Measurements from ENCODE around the gene C10orf95.
"Not testable (repeated sequence)": the region's sequence is repeated elsewhere in the genome, so short reads cannot be mapped to it uniquely, and the experiment has no call there.

Gene C10orf95, protein sequence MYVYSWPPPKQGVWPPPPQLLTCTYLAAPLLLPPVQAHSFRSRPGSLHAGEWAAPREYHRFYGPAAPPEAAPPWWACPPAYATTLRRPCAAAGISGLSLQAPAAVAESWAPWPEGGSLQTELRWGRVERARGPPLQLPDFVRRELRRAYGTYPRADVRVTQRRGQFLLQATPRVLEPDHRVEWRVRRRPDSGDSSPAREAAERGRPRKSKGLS

DNA sequence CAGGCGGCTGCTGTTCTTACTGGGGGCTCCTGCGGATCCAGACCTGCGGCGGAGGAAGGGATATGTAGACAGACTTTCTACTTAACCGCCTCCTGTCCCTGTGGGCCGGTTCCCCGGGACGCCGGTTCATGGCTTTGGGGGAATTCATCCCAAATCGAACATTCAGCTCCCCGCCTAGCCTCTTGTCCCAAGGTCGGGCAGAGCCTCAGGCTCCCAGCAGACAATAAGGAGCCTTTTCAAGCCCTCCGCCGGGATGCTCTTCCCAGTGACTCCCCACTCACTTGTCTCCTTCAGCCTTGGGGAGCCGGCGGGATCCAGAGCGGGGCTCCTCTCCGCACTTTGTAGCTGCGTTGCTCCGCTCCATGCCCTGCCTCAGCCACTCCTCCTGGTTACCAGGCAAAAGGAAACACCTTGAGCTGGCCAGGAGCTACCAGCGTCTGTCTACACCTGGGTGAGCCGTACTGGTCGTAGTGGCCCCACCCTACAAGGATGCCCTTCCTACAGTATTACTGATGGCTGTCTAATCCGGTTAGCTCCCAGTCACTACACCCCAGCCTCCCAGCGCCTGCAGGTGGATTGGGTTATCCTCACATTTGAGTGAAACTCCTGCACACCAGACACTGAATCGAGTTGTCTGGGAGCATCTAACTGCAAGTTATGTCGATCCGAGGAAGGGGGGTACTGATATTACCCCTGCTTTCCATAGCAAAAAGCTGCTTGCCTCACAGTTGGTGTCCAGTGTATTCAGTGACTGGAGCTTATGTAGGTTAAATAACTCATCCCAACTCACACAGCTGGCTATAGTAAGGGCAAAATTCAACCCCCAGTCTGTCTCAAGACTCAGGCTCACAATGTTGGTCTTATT is at the start of gene C10orf95:
Gene C10orf95, minus strand, starts transcription at position 439 of the 865 bp plus-strand sequence. CDS start 450 bp downstream, outside the sequence.
- no peak for DNase-seq (ENCODE audit: low read depth)
- peak within 1 kb of the TSS; percentile 61 for H3K4me3 ChIP-seq (ENCODE audit: control insufficient read depth, low read depth, low read length)
- TF ChIP-seq, protein P1, sequence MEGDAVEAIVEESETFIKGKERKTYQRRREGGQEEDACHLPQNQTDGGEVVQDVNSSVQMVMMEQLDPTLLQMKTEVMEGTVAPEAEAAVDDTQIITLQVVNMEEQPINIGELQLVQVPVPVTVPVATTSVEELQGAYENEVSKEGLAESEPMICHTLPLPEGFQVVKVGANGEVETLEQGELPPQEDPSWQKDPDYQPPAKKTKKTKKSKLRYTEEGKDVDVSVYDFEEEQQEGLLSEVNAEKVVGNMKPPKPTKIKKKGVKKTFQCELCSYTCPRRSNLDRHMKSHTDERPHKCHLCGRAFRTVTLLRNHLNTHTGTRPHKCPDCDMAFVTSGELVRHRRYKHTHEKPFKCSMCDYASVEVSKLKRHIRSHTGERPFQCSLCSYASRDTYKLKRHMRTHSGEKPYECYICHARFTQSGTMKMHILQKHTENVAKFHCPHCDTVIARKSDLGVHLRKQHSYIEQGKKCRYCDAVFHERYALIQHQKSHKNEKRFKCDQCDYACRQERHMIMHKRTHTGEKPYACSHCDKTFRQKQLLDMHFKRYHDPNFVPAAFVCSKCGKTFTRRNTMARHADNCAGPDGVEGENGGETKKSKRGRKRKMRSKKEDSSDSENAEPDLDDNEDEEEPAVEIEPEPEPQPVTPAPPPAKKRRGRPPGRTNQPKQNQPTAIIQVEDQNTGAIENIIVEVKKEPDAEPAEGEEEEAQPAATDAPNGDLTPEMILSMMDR (IDR thresholded peaks at IDR 0.05; ENCODE audit: control insufficient read depth, insufficient read depth, low read depth, low read length, missing control alignments) = no peak

DNA sequence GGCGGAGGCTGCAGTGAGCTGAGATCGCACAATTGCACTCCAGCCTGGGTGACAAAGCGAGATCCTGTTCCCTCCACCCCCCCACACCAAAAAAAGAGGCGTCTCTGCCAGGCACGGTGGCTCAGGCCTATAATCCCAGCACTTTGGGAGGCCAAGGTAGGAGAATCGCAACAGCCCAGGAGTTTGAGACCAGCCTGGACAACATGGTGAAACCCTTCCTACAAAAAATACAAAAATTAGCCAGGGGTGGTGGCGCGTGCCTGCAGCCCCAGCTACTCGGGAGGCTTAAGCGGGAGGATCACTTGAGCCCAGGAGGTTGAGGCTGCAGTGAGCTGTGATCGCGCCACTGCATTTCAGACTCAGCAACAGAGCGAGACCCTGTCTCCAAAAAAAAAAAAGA is 49.3 kb upstream of the C10orf95 start:
- H3K4me3 ChIP-seq (ENCODE audit: control insufficient read depth, low read depth, low read length); DNase-seq (ENCODE audit: low read depth): not testable (repeated sequence)

DNA sequence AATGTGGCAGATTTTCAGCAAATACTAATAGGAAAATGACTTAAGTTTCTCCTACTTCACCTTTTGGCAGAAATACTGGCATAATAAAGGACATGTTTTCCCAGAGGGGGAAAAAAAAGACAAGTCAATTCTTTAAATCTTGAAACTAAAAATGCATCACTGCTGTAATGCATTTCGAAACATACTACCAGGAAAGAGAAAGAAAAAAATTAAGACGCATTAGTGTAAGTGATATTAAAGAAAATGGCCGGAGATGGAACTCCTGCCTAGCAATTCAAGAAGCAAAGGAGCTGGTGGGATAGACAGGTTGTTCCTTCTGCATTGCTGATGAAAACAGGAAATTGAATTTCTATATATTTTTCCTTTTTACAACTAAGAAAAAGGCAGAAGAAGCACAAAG is 48.0 kb upstream of the C10orf95 start:
- DNase-seq (ENCODE audit: low read depth) = no peak
- TF ChIP-seq, protein P1 (IDR thresholded peaks at IDR 0.05; ENCODE audit: control insufficient read depth, insufficient read depth, low read depth, low read length, missing control alignments) = no peak
- H3K4me3 ChIP-seq (ENCODE audit: control insufficient read depth, low read depth, low read length) = no peak overlapping the region

DNA sequence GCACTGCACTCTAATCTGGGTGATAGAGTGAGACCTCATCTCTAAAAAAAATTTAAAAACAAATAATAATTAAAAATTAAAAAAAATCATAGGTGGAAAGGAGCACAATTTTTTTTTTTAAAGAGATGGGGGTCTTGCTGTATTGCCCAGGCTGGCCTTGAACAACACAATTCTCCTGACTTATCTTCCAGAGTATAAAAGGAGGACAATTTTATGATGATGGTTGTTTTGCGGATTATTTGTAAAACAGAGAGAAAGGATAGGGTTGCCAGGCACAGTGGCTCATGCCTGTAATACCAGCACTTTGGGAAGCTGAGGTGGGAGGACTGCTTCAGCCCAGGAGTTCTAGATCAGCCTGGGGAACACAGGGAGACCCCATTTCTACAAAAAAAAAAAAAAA is 46.2 kb upstream of the C10orf95 start:
- no peak overlapping the region for H3K4me3 ChIP-seq (ENCODE audit: control insufficient read depth, low read depth, low read length)
- DNase-seq (ENCODE audit: low read depth) = no peak
- TF ChIP-seq, protein P1 (IDR thresholded peaks at IDR 0.05; ENCODE audit: control insufficient read depth, insufficient read depth, low read depth, low read length, missing control alignments) = no peak

DNA sequence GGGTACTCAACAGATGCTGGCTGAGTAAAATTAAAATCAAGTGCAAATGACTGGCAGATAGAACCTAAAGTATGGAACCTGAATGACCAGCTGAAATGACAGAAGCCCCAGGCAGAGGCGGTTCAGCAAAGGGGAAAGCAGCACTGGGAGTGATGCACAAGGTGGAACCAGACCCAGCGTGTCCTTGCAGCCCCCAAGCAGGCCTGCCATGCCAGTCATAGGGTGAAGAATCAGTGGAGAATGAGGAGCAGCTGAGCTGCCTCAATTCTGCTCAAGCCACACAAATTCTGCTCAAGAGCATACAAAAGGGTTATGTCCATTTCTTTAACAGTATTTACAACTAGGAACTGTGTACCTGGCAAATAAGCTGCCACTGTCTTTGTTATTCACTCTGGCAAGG is 42.4 kb upstream of the C10orf95 start:
- no peak overlapping the region for H3K4me3 ChIP-seq (ENCODE audit: control insufficient read depth, low read depth, low read length)
- TF ChIP-seq, protein P1 (IDR thresholded peaks at IDR 0.05; ENCODE audit: control insufficient read depth, insufficient read depth, low read depth, low read length, missing control alignments) = no peak
- no peak for DNase-seq (ENCODE audit: low read depth)

DNA sequence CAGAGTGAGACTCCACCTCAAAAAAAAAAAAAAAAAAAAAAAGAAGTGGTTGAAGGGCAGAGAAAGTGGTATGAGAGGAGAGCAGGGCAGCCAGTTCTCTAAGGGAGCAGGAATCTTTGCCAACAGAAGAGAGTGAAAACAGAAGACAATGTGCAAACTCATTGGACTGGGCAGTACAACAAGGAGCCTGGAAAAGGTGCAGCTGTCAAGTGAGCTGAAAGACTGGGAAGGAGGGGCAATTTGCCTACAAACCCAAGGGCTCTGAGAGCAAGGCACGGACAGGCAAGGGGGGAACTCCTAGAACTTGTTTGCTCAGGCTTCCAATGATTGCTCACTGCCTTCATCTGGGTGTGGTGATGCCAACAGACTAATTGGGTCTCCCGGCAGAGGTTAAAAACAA is 41.6 kb upstream of the C10orf95 start:
- H3K4me3 ChIP-seq (ENCODE audit: control insufficient read depth, low read depth, low read length) = no peak overlapping the region
- TF ChIP-seq, protein P1 (IDR thresholded peaks at IDR 0.05; ENCODE audit: control insufficient read depth, insufficient read depth, low read depth, low read length, missing control alignments) = no peak
- no peak for DNase-seq (ENCODE audit: low read depth)

DNA sequence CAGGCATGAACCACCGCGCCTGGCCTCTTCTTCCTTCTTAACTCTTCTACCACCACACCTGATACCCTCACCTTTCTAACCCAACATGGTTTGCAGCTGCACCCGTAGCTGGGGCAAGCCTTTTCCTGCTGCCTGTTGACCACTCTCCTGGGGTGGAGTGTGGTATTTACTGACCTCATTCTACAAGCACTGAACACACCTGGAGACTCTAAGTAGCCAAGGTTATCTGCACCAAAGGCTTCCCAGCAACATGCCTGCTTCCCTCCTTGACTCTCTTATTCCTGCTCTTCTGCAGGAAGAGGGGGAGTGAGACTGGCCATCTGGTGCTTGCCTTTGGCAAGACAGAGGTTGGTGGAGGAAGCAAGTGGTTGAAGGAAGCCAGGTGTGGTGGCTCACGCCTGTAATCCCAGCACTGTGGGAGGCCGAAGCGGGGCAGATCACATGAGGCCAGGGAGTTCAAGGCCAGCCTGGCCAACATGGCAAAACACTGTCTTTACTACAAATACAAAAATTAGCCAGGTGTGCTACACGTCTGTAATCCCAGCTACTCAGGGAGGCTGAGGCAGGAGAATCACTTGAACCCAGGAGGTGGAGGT is 41.1 kb upstream of the C10orf95 start:
- DNase-seq (ENCODE audit: low read depth) = no peak
- H3K4me3 ChIP-seq (ENCODE audit: control insufficient read depth, low read depth, low read length) = no peak overlapping the region
- TF ChIP-seq, protein P1 (IDR thresholded peaks at IDR 0.05; ENCODE audit: control insufficient read depth, insufficient read depth, low read depth, low read length, missing control alignments) = no peak
